Prostate gland (tissue), 2 donors: ENCODE data around the gene KRTAP20-1. TPM values are rescaled to one million over a fixed set of nuclear protein-coding genes. Genes with fewer than 3 reads are reported as not detected.

Experiments used
- DNase-seq: peaks from one replicate; pipeline ENCODE4 v3.0.0-alpha.2; 2019; ENCODE audit warnings: low spot score
- H3K27ac ChIP-seq, 2 donors: fragments of 200-600 bp; sonication (generic); 2 replicates each; pipeline ENCODE4 v1.5.1; 2017 to 2019
- H3K27me3 ChIP-seq: fragments of 200-600 bp; sonication (generic); replicated peaks from 2 replicates; pipeline ENCODE4 v1.5.1; 2019; ENCODE audit not compliant: insufficient read depth
- H3K36me3 ChIP-seq, 2 donors: fragments of 200-600 bp; sonication (generic); 1 replicate in 1 of 2; 2 replicates in 1 of 2; pipeline versions ENCODE4 v1.5.1 to v1.8.1; 2017 to 2019
- H3K4me1 ChIP-seq: fragments of 200-600 bp; sonication (generic); replicated peaks from 2 replicates; pipeline ENCODE4 v1.5.1; 2019
- H3K4me3 ChIP-seq, 2 donors: fragments of 200-600 bp; sonication (generic); 2 replicates each; pipeline ENCODE4 v1.5.1; 2017 to 2019
- H3K9me3 ChIP-seq: fragments of 200-600 bp; sonication (generic); 2 replicates; pipeline ENCODE4 v1.5.1; 2017
- CTCF ChIP-seq, 4 experiments: fragments of 200-600 bp in 2 of 4; fragments of 450-650 bp in 2 of 4; sonication (generic) in 2 of 4; IDR thresholded peaks; 1 replicate in 3 of 4; 2 replicates in 1 of 4; pipeline ENCODE4 v1.5.1; 2016 to 2019; ENCODE audit warnings: antibody characterized with exemption in 4 of 4, mild to moderate bottlenecking in 2 of 4, moderate library complexity in 2 of 4
- POLR2A ChIP-seq: fragments of 450-650 bp; IDR thresholded peaks from one replicate; pipeline ENCODE4 v1.6.1; 2016; ENCODE audit warnings: antibody characterized with exemption, mild to moderate bottlenecking
- POLR2AphosphoS5 ChIP-seq: sonication (generic); formaldehyde crosslinking; IDR thresholded peaks from one replicate; pipeline ENCODE4 v1.6.1; 2017; ENCODE audit warnings: antibody characterized with exemption
- WGBS: methylation state at CpG from one replicate; pipeline ENCODE4 v1.1.5; 2018; 5-methylcytosine and 5-hydroxymethylcytosine counted together
- intact Hi-C: fragments of 100-400 bp; cut with DNase I; formaldehyde crosslinking; loops from one replicate; pipeline ENCODE4 v1.14.2; 2022
- total RNA-seq, 2 donors: library from RNA; depleted of rRNA; stranded (reverse); fragments of >200 nt; gene quantifications; one replicate each; pipeline ENCODE4 v1.1.0, GENCODE V29; 2016

KRTAP20-1 gene
- total RNA-seq, 2 donors from 2014 or later = not detected

- no peaks in the 10 kb centered on the region for H3K27me3 ChIP-seq
- H3K27ac ChIP-seq = no peak overlapping the region
- no peaks in the 10 kb centered on the region for H3K4me1 ChIP-seq
- no peaks in the 10 kb centered on the region for H3K9me3 ChIP-seq
- intact Hi-C loops = no loop called here
- WGBS = 90% methylated on average over 2 of the region's 2 CpGs
- DNase-seq = no peak
- TF ChIP-seq POLR2A = no peak
- no peak for TF ChIP-seq CTCF (IDR thresholded peaks at IDR 0.05)
- TF ChIP-seq POLR2AphosphoS5 = no peak
- H3K36me3 ChIP-seq = no peaks in the 10 kb centered on the region
- H3K4me3 ChIP-seq = no peak overlapping the region
Observed at GRCh38 chr21:30605968-30606367, 10.3 kb upstream of the KRTAP20-1 start.

GRCh38 chr21:30612132-30612531, 4.1 kb upstream of the KRTAP20-1 start:
- no peaks in the 10 kb centered on the region for H3K4me1 ChIP-seq
- no peak for DNase-seq
- no peaks in the 10 kb centered on the region for H3K9me3 ChIP-seq
- H3K27ac ChIP-seq = no peak overlapping the region
- intact Hi-C loops = no loop called here
- H3K4me3 ChIP-seq = no peak overlapping the region
- no peaks in the 10 kb centered on the region for H3K27me3 ChIP-seq
- 70% methylated on average over 2 of the region's 2 CpGs for WGBS
- no peaks in the 10 kb centered on the region for H3K36me3 ChIP-seq
- TF ChIP-seq POLR2AphosphoS5 = no peak
- TF ChIP-seq POLR2A = no peak
- TF ChIP-seq CTCF (IDR thresholded peaks at IDR 0.05) = no peak

GRCh38 chr21:30613836-30614235, 2.4 kb upstream of the KRTAP20-1 start, which contains the start of gene KRTAP6-1:
TSS of gene KRTAP6-1 (minus strand) at chr21:30613930. CDS start at chr21:30613904, 26 bp downstream.
- Histone ChIP-seq H3K4me1 (no peaks in the 10 kb centered on the region), H3K4me3 (no peak within 1 kb of the TSS), H3K27ac (no peak within 1 kb of the TSS), H3K9me3 (no peaks in the 10 kb centered on the region), H3K36me3 (no peaks in the 10 kb centered on the region), H3K27me3 (no peaks in the 10 kb centered on the region)
- TF ChIP-seq POLR2AphosphoS5 (no peak), POLR2A (no peak), CTCF (IDR thresholded peaks at IDR 0.05) (no peak)
- intact Hi-C loops = no loop called here
- no peak for DNase-seq
- WGBS = 73% methylated on average over 2 of the region's 2 CpGs

- no peaks in the 10 kb centered on the region for H3K27me3 ChIP-seq
- no peak for DNase-seq
- no peaks in the 10 kb centered on the region for H3K36me3 ChIP-seq
- intact Hi-C loops = no loop called here
- H3K27ac ChIP-seq = no peak overlapping the region
- H3K4me3 ChIP-seq = no peak overlapping the region
- no peaks in the 10 kb centered on the region for H3K4me1 ChIP-seq
- no peaks in the 10 kb centered on the region for H3K9me3 ChIP-seq
- TF ChIP-seq POLR2A (no peak), CTCF (IDR thresholded peaks at IDR 0.05) (no peak), POLR2AphosphoS5 (no peak)
Observed at GRCh38 chr21:30615199-30615598, 1.0 kb upstream of the KRTAP20-1 start.

- intact Hi-C loops = no loop called here
Observed at GRCh38 chr21:30620080-30620479, 3.9 kb downstream of the KRTAP20-1 start.

More at GRCh38 chr21:30620080-30620479, 3.9 kb downstream of the KRTAP20-1 start:
- no peak overlapping the region for H3K27ac ChIP-seq
- H3K9me3 ChIP-seq = no peaks in the 10 kb centered on the region
- TF ChIP-seq CTCF (IDR thresholded peaks at IDR 0.05) (no peak), POLR2AphosphoS5 (no peak), POLR2A (no peak)
- no peaks in the 10 kb centered on the region for H3K27me3 ChIP-seq
- H3K4me3 ChIP-seq = no peak overlapping the region
- DNase-seq = no peak
- no peaks in the 10 kb centered on the region for H3K4me1 ChIP-seq
- no peaks in the 10 kb centered on the region for H3K36me3 ChIP-seq
